ENCODE data around the gene ADAMTS4.
A peak's percentile ranks its signal among the peaks of the same experiment; 100 is the strongest.

ADAMTS4 gene

GRCh38 chr1:161206411-161207140, 7.7 kb upstream of the ADAMTS4 start:
- in situ Hi-C loops (cut with MboI; ENCODE audit: low pct_unique_long_range_greater_than_20kb, low sequenced_read_pairs, unreplicated experiment): no loop called here

DNA sequence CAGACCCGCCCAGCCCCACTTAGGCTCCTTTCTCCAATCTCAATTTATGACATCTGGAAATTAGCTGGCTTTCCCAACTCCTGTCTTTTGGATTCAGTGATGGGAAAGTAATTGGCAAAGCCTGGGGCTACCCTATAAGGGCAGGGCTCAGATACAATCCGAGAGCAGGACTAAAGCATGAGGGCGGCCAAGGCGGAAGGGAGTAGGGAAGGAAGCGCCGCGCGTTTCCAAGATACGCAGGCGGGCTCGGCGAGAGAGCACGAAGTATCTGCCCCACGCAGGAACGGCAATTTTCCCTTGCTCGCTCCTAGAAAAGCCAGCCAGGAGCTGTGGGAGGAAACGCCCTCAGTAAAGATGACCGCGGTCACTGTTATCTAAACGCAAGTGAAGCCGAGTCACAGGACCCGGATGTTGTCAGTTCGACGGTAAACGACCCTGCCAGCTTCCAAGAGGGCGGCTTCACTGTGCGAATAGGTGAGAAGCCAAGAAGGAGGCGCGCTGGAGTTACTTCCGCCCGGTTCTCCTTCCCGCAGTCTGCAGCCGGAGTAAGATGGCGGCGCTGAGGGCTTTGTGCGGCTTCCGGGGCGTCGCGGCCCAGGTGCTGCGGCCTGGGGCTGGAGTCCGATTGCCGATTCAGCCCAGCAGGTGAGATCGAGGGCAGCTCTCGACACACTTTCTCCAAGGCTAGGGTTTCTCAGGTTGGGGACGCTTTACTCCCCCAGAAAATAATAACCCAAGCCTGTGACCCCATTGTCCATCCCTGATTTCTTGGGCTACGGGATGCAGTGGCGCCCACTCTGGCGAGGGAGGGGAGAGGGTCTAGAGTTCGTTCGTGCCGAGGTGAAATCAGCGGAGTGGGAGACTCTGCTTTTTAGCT, 3.2 kb upstream of the ADAMTS4 start, which contains the start of gene NDUFS2:
Gene NDUFS2, plus strand, starts transcription at position 532 of the 877 bp plus-strand sequence. Its CDS starts 19 bp downstream, at position 551.
- in situ Hi-C loops (cut with MboI; ENCODE audit: low pct_unique_long_range_greater_than_20kb, low sequenced_read_pairs, unreplicated experiment): no loop called here
- TF ChIP-seq CTCF (IDR thresholded peaks at IDR 0.05; ENCODE audit: extremely low read depth, insufficient read depth, missing control alignments): peak; percentile 31
- peak; percentile 95 for DNase-seq (ENCODE audit: low spot score)

More at GRCh38 chr1:161206411-161207140, 7.7 kb upstream of the ADAMTS4 start:
- no peak for DNase-seq (ENCODE audit: low spot score)
- TF ChIP-seq CTCF (IDR thresholded peaks at IDR 0.05; ENCODE audit: extremely low read depth, insufficient read depth, missing control alignments): no peak

- no peak for TF ChIP-seq CTCF (IDR thresholded peaks at IDR 0.05; ENCODE audit: extremely low read depth, insufficient read depth, missing control alignments)
- in situ Hi-C loops (cut with MboI; ENCODE audit: low pct_unique_long_range_greater_than_20kb, low sequenced_read_pairs, unreplicated experiment): no loop called here
- no peak for DNase-seq (ENCODE audit: low spot score)
Measured at GRCh38 chr1:161200992-161201835, 2.4 kb upstream of the ADAMTS4 start.

GRCh38 chr1:161200421-161200991, 1.7 kb upstream of the ADAMTS4 start:
- in situ Hi-C loops (cut with MboI; ENCODE audit: low pct_unique_long_range_greater_than_20kb, low sequenced_read_pairs, unreplicated experiment): no loop called here
- TF ChIP-seq CTCF (IDR thresholded peaks at IDR 0.05; ENCODE audit: extremely low read depth, insufficient read depth, missing control alignments): no peak
- no peak for DNase-seq (ENCODE audit: low spot score)

GRCh38 chr1:161199506-161200139, 769 bp upstream of the ADAMTS4 start:
- DNase-seq (ENCODE audit: low spot score): no peak
- TF ChIP-seq CTCF (IDR thresholded peaks at IDR 0.05; ENCODE audit: extremely low read depth, insufficient read depth, missing control alignments): no peak
- in situ Hi-C loops (cut with MboI; ENCODE audit: low pct_unique_long_range_greater_than_20kb, low sequenced_read_pairs, unreplicated experiment): loop anchor here (25.0 kb wide), 1 partner anchor 513 kb away; the partner anchor contains the start of genes FCRLA and FCRLB
